Loucy (cell line): ENCODE measurements around the gene COL27A1.

Source experiments
- EZH2phosphoT487 ChIP-seq: fragments of 200-600 bp; IDR thresholded peaks from 2 replicates; pipeline ENCODE4 v1.6.1; 2018; ENCODE audit warnings: antibody characterized with exemption, mild to moderate bottlenecking, moderate library complexity, borderline replicate concordance
- TF ChIP-seq, protein P1 (sequence below): fragments of 200-600 bp; sonication (generic); conservative IDR thresholded peaks from 2 replicates; pipeline ENCODE4 v1.5.1; 2014; ENCODE audit warnings: mild to moderate bottlenecking, antibody characterized with exemption, low read length

DNA sequence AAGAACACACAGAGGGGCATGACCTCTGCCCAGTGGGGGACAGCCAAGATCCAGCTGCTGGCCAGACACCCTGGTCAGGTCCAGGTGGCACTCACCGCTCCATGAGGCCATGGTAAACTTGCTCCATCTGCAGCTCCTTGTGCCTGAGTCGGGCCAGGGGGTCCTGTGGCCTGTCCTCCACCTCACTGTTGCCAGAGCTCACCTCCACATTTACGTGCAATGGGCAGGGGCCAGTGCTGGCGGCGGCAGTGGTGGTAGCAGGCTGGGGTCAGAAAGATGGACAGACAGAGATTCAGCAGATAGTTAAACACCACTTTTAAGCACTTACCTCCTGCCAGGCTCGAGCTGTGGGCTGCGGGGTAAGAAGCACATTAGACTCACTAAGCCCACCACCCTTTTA is 204.5 kb downstream of the COL27A1 start:
- TF ChIP-seq, protein P1, sequence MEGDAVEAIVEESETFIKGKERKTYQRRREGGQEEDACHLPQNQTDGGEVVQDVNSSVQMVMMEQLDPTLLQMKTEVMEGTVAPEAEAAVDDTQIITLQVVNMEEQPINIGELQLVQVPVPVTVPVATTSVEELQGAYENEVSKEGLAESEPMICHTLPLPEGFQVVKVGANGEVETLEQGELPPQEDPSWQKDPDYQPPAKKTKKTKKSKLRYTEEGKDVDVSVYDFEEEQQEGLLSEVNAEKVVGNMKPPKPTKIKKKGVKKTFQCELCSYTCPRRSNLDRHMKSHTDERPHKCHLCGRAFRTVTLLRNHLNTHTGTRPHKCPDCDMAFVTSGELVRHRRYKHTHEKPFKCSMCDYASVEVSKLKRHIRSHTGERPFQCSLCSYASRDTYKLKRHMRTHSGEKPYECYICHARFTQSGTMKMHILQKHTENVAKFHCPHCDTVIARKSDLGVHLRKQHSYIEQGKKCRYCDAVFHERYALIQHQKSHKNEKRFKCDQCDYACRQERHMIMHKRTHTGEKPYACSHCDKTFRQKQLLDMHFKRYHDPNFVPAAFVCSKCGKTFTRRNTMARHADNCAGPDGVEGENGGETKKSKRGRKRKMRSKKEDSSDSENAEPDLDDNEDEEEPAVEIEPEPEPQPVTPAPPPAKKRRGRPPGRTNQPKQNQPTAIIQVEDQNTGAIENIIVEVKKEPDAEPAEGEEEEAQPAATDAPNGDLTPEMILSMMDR: no peak
- TF ChIP-seq EZH2phosphoT487: no peak
